ENCODE results near the gene PAPSS2.

The PAPSS2 gene

DNA sequence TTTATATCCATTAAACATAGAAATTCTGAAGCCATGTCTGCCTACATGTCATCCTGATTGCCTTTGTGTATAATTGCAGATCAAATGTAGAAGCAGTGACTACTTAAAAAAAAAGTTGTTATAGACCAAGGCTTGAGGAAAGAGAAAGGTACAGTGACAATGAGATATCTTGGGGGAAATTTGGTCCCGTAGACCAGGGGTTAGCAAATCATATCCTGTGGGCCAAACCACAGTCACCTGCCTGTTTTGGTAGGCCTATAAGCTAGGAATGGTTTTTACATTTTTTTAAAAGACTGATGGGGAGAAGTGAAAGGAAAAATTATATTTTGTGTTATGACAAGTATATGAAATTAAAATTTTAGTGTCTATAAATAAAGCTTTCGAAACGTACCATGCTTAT lies 12.9 kb downstream of the PAPSS2 start:
- no peak for DNase-seq

DNA sequence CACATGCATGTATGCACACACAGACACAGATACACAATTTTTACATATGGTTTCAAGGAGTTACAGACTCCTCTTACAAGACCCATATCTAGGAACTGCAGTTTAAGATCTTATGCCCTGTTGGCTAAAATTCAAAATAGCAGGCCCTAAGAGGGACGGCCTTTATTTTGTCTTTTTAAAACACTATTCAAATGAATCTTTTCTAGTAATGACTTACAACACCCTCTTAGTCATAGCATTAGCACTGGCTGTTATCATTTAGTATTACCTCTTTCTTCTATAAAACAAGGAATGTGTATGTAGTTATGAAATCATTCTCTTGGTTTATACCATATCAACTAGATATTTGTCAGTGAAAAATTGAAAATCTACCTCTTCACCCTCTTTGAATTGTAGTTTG lies 15.3 kb downstream of the PAPSS2 start:
- DNase-seq: no peak

DNA sequence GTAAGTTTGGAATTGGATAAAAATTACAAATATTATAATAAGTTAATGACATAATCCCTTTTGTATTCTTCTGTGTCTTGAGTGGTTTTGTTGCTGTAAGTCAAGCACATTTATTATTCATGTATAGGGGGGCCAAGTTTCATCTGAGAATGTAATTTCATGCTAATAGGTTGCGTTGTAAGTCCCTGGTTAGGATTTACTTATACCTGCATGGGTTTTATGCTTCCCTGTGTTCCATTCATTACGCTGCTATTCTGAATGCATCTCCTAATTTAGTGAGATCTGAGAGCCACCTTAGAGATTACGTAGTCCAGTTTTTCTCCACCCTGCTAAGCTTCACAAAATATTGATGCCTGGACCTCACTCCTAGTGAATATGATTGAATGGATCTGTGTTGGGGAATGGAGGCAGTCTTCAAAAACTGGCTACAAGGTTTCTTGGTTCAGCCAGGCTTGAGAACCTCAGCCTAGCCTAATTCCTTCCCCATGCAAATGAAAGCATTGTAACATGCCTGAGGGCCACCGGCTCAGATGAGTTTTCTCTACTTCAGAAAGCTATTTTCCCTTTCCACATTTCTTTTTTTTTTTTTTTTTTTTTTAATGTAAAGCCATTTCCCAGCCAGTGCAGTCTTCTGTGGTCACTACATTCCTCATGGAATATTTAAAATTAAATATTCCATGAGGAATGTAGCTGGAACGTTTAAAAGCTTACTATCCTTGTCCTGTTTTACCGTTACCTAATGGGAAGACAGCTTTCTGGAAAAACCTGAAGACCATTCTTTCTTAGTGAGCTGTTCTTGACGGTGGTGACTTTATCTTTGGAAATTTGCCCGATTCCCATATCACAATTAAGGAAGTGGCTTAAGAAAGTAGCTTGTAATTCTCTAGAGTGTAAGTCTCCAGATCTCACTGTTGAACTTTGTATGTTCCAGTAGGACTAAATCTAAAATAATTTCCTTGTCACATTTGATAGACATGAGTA lies 16.0 kb downstream of the PAPSS2 start:
- no peak for DNase-seq

DNA sequence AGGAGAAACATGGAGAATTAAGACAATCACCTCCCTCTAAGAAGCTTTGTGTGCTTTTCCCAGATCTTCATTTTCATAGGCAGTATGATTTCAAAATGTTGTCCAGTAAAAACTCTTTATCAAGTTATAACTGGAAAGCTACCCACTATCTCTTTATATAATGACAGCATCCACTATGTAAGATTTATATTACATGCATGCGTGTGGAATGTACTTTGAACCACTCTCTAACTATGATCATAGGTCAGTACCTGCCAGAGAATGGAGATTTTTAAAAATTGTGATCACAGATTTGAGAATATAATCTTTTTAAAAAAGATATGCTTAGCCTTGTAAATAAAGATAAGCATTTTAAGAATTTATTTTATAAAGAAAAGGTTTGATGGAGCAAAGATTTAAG lies 17.9 kb downstream of the PAPSS2 start:
- DNase-seq: no peak

DNA sequence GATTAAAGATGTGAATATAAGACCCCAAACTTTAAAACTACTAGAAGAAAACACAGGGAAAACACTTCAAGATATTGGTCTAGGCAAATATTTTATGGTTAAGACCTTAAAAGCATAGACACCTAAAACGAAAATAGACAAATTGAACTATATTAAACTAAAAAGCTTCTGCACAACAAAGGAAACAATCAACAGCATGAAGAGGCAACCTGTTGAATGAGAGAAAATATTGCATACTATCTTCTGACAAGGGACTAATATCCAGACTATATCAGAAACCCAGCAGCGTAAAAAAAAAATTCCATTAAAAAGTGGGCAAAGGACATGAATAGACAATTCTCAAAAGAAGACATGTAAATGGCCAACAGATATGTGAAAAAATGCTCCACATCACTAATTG lies 18.6 kb downstream of the PAPSS2 start:
- DNase-seq: no peak

DNA sequence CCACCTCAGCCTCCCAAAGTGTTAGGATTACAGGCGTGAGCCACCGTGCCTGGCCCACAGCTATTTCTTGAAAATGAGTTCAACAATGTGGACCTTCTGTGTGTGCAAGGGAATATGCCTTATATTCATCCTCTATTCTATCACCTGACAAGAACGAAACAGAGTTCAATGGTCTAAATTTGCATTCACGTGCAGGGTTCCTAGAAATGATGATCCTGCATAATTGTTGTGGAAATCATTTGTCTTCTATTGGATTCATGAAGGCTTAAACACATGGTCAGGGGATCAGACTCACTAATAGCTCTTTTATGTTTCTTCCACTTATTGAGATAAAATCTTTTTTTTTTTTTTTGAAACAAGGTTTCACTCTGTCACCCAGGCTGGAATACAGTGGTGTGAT lies 23.7 kb downstream of the PAPSS2 start:
- DNase-seq: no peak

DNA sequence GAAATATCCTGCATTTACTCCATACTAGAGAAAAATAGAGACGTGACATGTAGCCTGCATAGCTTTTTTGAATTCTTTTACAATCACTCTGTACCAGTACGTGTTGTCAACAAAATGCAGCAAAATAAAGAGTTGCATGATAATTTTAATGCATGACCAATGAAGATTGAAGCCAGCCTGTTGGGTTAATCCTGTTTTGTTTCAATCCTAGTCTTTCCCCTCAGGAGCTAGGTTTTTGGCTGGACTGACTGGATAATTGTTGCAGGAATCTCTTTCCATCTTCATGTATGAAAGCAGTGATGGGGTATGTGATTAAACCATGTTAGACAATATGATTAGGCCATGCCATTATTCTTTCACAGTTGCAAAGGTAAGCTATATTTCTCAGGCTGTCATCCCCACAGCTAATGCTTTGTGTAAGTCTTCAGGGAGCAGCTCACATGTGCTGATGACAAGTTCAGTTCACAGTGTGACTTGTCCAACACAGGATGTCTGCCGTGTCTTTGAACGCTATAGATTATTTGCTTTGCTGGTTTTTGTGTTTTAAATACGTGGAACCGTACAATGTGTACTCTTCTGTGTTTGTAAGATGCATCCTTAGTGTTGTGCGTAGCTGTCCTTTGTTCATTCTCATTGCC lies 24.4 kb downstream of the PAPSS2 start:
- no peak for DNase-seq

- DNase-seq: no peak
Measured at GRCh38 chr10:87685832-87686574, 26.3 kb downstream of the PAPSS2 start.

DNA sequence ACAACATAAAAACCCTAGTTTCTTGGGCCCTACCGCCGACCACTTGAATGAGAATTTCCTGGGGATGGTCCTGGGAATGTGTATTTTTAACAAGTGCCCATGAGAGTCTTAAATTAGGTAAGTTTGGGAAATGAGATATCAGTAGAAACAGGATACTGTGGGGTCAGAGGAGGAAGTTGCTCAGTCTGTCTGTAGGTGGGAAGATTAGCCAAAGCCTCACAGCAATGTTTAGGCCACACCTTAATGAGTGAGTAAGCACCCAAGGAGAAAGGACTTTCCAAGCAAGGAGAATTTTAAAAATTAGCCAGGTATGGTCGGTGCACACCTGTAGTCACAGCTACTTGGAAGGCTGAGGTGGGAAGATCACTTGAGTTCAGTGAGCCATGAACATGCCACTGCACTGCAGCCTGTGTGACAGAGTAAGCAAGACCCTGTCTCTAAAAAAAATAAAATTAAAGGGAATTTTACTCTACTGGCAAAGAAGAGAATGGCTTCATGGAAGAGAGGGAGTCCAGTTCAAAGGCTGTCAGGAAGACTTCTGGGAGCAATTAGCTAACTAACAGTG lies 31.9 kb downstream of the PAPSS2 start:
- DNase-seq: no peak

GRCh38 chr10:87692956-87693484 lies 33.3 kb downstream of the PAPSS2 start:
- DNase-seq: no peak

GRCh38 chr10:87694011-87694794 lies 34.5 kb downstream of the PAPSS2 start:
- DNase-seq: no peak

DNA sequence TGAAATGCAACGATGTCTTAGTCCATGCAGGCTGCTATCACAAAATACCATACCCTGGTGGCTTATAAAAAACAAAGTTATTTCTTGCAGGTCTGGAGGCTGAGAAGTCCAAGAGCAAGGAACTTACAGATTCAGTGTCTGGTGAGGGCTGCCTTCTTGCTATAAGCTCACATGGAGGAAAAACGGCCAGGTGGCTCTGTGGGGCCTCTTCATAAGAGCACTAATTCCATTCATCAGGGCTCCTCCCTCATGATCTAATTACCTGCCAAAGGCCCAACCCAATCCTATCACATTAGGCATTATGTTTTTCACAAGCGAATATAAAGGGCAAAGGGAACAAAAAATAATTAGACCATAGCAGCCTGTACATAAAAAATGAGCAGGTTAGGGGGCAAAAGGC lies 35.4 kb downstream of the PAPSS2 start:
- no peak for DNase-seq

DNA sequence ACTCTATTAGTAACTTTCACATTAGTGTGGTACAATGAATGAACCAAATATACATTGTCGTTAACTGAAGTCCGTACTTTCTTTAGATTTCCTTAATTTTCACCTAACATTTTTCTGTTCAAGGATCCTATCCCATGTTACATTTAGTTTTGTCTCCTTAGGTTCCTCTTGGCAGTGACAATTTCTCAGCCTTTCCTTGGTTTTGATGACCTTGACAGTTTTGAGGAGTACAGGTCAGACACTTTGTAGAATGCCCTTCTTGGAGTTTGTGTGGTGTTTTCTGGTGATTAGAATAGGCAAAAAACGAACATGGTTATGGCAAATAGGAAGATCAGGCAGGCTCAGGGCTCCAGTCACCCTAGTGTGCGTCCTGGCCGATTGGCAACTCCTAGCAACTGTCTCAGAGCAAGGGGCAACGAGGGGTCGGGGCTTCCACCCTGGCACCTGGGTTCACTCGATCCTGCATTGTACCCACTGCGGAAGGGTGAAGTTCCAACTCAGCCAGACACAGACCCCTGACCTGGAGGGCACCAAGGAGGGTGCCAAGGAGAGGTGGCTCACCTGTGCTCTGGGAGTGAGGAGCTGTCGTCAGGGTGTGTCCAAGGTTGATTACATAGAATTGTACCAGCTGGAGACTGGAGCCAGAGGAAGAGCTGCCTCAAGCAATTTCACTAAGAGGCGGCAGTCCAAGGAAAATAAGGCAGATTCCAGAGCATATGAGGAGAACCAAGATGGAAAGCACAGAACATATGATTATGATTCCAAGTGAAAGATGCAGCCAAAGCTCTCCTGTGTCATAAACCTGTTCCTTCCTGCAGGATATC lies 37.5 kb downstream of the PAPSS2 start:
- no peak for DNase-seq

DNA sequence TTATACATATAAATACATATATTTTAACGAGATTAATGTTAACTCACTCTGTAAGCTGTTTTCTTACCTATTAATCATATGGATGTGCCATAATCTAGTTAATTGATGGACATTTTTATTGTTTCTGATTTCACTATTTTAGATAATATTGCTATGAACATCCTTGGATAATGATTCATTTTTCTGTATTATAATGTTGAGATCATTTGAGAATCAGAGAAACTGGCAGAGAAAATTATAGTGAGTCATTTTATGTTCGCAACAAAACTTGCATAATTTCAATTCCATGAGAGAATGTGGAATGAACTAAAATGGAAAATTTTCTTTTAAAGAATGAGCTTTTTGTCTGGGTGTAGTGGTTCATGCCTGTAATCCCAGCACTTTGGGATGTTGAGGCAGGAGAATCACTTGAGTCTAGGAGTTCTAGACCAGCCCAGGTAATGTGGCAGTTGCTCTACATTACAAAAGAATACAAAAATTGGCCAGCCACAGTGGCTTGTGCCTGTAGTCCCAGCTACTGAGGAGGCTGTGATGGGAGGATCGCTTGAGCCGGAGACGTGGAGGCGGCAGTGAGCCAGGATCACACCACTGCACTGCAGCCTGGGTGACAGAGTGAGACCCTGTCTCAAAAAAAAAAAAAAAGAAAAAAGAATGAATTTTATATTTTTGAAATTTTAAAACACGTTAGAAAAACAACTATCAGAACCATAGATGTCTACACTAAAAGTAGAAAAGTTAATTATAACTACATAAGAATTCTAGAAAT lies 40.5 kb downstream of the PAPSS2 start:
- DNase-seq: no peak

- no peak for DNase-seq
Measured at GRCh38 chr10:87702260-87702972, 42.7 kb downstream of the PAPSS2 start.

DNA sequence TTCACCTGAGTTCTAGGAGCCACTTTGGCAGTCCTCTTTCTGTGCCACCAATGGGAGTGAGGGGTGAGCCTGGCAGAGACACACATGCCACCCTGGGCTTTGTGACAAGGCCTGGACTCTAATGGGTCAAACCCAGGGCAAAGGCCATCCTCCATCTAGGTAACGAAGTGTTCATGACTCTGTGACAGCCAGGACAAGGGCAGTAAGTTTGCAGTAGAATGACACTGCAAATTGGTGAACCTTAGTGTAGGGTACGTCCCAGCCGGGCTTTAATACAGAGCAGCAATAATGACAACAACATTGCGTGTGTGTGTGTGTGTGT lies 43.3 kb downstream of the PAPSS2 start:
- DNase-seq: no peak

DNA sequence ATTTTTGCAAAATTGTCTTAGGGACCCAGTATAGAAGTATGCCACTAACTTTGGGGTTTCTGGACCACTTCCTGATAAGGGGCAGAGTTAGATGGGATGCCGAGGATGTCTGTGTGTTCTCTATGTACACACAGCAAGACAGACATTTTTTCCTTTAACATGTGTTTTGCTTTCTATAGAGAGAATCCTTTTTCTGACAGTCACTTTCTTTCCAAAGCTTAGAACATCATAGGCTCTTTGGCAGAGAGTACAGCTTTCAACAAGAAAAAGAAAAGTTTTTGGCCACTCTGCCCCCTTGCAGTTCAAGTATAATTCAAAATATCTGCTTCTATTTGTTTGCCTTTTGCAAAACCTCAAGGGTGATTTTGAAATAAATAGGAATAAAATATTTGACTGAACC lies 44.1 kb downstream of the PAPSS2 start:
- DNase-seq: no peak

DNA sequence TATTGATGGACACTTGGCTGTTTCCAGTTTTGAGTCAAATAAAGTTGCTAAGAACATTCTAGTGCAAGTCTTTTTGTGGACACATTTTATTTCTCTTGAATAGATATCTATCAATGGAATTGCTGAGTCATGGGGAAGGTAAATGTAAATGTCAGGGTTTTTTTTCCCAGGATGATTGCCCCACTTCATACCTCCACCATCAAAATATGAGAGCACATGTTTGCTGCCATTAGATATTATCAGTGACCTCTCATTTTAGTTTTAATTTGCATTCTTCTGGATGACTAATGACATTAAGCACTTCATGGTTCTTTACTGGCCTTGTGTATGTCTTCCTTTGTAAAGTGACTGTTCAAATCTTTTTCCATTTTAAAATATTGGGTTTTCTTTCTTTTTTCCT lies 45.7 kb downstream of the PAPSS2 start:
- DNase-seq: no peak

GRCh38 chr10:87706731-87707130 lies 47.1 kb downstream of the PAPSS2 start:
- DNase-seq: no peak

DNA sequence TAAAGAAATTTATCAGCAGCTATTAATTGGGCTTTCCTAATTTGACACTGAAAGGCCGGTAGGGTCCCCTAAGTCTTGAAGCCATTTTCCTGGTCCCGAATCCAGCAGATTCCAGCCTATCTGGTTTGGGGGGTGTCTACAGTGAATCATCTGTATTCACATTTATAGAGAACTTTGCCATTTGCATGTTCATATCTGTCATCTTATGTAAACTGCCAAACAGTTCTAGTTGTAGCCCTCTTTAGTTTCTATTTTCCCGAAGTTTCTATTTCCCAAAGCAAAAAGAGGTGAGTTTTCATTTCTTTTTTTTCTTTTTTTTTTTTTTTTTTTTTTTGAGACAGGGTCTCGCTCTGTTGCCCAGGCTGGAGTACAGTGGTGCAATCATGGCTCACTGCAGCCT lies 47.6 kb downstream of the PAPSS2 start:
- no peak for DNase-seq

Data from NCI-H2171 (cell line).